Ramos (cell line): ENCODE data around the gene BCKDHB.

ENCODE experiments used
- in situ Hi-C: fragments of 300-500 bp; cut with MboI; formaldehyde crosslinking; loops from one replicate; pipeline ENCODE4 v1.14.3; 2022; ENCODE audit warnings: low sequenced_read_pairs; ENCODE audit not compliant: unreplicated experiment

BCKDHB gene

DNA sequence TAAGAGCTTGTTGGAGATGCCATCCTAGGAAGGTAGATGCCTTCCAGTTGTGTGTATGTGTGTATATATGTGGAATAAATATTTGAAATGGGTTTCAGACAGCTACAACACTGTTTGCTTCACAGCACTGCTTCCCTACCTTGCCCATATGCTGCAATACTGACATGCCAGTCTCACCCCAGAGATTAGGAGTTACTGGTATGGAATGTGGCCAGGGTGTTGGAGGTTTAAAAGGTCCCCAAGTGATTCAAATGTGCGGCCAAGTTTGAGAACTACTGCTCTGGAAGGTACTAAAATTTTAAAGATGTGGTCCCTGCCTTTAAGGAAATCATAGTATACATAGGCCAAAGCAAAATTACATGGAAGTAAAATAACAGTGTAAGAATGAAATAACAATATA, 39.5 kb downstream of the BCKDHB start:
- in situ Hi-C loops = no loop called here

DNA sequence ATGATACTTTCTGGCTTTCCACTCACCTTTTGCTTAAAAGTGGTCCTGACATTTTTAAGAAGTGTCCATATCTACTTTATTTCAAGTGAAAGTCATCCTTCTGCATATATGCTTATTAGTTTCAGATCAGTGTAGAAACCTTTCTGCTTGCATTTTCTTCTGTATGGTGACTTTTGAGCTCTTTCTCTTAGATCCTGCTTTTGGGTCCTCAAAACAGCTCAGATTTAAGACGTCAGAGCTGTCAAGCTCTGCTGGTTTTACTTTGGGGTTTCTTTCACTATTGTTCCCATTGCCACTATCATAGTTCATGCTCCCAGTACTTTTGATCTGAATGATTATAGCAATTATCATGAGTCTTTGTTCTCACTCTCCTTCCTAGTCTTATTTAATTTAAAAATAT, 41.7 kb downstream of the BCKDHB start:
- in situ Hi-C loops = no loop called here

DNA sequence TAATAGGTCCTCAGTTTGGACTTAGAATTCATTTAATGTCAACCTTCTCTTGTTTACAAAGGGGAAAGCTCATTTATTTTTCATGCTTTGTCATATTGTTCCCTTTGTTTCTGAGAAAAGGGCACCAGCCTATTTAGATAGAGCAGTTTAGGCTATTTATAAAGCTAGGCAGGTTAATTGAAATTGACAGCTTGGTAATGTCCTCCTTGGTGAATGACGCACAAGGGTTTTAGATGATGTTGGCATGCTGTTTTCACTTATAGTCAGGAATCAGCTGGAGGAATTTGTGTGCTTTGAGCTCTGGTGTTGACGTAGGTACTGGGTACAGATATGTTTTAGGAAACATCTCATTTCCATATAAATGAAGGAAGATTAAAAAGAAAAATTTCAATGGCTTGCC, 45.2 kb downstream of the BCKDHB start:
- in situ Hi-C loops = no loop called here

DNA sequence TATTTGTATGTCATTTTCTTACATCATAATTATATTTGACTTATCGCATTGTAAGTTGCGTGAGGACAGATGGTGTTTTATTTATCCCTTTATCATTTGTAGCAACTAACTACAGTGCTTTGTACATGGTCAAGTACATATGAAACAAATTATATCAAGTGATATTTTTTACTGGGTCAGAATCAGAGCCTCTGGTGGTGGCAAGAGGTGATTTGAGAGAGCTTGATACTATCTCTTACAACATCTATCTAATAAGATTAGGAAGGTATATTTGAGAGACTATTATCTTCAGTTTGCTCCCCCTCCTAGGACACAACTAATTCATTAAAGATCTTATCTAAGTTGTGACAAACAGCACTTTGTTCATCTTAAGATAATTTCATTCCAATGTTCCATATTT, 47.7 kb downstream of the BCKDHB start:
- in situ Hi-C loops = no loop called here

GRCh38 chr6:80156221-80156620, 49.8 kb downstream of the BCKDHB start:
- in situ Hi-C loops = no loop called here

DNA sequence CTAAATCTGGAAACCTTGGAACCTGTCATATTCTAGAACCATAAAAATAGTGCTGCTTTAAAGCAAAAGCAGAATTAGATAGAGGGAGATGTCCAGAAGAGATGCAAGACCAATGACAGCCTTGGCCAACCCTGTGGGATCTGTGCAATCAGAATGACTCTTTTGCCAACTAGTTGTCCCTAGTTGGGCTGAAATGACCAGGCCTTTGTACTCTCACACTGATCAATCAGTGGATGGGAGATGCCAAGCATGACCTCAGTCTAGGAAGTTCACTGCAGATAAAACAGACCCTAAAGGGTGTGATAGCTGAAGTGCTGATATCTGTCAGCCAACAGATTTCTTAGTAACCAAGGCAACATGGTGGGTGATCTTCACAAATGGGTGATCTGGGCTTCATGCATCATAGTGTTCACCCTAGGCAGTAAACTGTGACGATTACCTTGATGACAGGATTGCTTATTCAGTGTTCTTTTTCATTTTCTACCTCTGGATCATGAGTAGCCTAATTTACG, 52.1 kb downstream of the BCKDHB start:
- in situ Hi-C loops = no loop called here

GRCh38 chr6:80161434-80161833, 55.0 kb downstream of the BCKDHB start:
- in situ Hi-C loops = no loop called here

- in situ Hi-C loops = no loop called here
Observed at GRCh38 chr6:80163754-80164187, 57.3 kb downstream of the BCKDHB start.

GRCh38 chr6:80165143-80165542, 58.7 kb downstream of the BCKDHB start:
- in situ Hi-C loops = no loop called here

- in situ Hi-C loops = no loop called here
Observed at GRCh38 chr6:80165819-80166218, 59.3 kb downstream of the BCKDHB start.

DNA sequence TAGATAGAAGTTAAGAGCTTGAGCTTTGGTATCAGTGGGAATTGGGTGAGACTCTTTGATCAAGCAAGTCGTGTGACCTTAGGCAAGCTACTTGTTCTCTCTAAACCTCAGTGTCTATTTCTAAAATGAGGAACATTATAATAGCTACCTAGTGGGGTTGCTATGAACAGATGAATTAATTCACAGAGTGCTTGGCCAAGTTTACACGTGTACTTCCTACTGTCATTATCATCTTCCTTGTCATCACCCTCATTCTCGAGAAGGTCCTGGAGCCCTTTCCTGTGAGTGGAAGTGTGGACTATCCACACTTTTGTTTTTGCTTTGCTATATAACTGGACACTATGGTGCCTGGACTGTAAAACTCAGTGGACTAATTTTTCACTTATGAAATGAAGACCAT, 64.0 kb downstream of the BCKDHB start:
- in situ Hi-C loops = no loop called here

GRCh38 chr6:80173411-80173810, 66.9 kb downstream of the BCKDHB start:
- in situ Hi-C loops = no loop called here

- in situ Hi-C loops = no loop called here
Observed at GRCh38 chr6:80174900-80175572, 68.6 kb downstream of the BCKDHB start.

- in situ Hi-C loops = no loop called here
Observed at GRCh38 chr6:80179695-80180094, 73.2 kb downstream of the BCKDHB start.

- in situ Hi-C loops = no loop called here
Observed at GRCh38 chr6:80181352-80182081, 75.0 kb downstream of the BCKDHB start.

- in situ Hi-C loops = no loop called here
Observed at GRCh38 chr6:80182308-80182707, 75.8 kb downstream of the BCKDHB start.

GRCh38 chr6:80183019-80183795, 76.7 kb downstream of the BCKDHB start:
- in situ Hi-C loops = no loop called here

- in situ Hi-C loops = no loop called here
Observed at GRCh38 chr6:80185492-80185891, 79.0 kb downstream of the BCKDHB start.

GRCh38 chr6:80186082-80186481, 79.6 kb downstream of the BCKDHB start:
- in situ Hi-C loops = no loop called here

- in situ Hi-C loops = no loop called here
Observed at GRCh38 chr6:80196906-80197305, 90.4 kb downstream of the BCKDHB start.

DNA sequence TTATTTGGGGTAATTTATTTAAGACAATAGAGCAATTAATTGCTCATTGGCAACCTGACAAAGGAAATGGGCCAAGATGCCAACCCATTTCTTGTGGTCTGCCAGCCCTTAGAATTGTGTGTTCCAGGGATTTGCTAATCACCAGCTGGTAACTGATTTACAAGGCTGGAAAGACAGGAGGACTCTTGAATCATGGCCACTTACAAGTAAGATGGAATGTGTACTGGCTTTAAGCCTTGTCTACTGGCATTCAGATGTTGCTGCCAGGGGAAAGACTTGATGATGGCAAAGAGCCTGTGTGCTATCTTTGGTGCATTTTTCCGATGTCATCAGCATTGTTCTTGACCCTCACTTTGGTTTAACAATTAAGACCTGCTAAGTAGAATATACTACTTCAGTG, 91.0 kb downstream of the BCKDHB start:
- in situ Hi-C loops = no loop called here
